IPS-20b (cell line): ENCODE measurements around the gene VPS33B.

ENCODE experiments used
- H3K27ac ChIP-seq: one replicate; pipeline ENCODE4 v1.5.1; 2013; ENCODE audit warnings: low read length
- H3K27me3 ChIP-seq: 2 replicates; pipeline ENCODE4 v1.6.1; 2013; ENCODE audit warnings: mild to moderate bottlenecking, low read length, inconsistent platforms; ENCODE audit not compliant: insufficient read depth
- H3K36me3 ChIP-seq: 2 replicates; pipeline ENCODE4 v1.6.1; 2013; ENCODE audit warnings: low read depth, mild to moderate bottlenecking, inconsistent platforms, low read length, moderate library complexity; ENCODE audit not compliant: insufficient read depth
- H3K4me1 ChIP-seq: 2 replicates; pipeline ENCODE4 v1.6.1; 2013; ENCODE audit warnings: mild to moderate bottlenecking, control low read depth, inconsistent platforms, low read length, moderate library complexity; ENCODE audit not compliant: insufficient read depth
- H3K4me3 ChIP-seq: 2 replicates; pipeline ENCODE4 v1.5.1; 2013; ENCODE audit warnings: mild to moderate bottlenecking, low read length, inconsistent platforms
- H3K9ac ChIP-seq: 2 replicates; pipeline ENCODE4 v1.6.1; 2013; ENCODE audit warnings: low read depth, mild to moderate bottlenecking, inconsistent platforms, low read length, moderate library complexity
- H3K9me3 ChIP-seq: 2 replicates; pipeline ENCODE4 v1.6.1; 2013; ENCODE audit warnings: mild to moderate bottlenecking, low read depth, low read length, inconsistent platforms; ENCODE audit not compliant: insufficient read depth

VPS33B gene

DNA sequence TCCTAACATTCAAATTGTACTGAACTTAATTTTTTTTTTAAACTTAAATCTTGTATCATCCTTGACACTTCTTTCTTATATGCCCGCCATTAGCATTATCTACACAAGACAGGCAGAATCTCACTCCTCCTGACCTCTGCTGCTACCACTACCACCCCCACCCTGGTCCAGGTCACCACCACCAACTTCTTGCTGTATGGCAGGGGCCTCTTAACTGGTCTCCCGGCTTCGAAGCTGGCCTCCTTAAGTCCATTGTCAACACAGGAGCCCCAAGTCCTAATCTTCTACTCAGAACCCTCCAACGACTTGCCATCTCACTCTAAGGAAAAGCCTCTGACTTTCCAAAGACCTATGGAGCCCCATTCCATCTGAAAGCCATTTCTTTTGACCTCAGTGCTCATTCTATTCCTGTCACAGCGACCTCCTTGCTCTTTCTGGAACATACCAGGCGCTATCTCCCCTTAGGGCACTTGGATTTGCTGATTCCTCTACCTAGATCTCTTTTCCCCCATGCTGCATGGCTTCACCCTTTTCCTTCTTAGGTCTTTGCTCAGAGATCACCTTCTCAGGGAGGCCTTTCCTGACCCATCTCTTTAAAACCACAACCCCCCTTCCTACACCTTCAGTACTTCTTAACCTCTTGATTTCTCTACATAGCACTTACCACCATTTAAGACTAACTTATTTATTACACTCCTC is 30.7 kb downstream of the VPS33B start:
- H3K9ac ChIP-seq: no peak overlapping the region
- H3K4me1 ChIP-seq: peaks cover 5% of the 10 kb centered on the region
- no peaks in the 10 kb centered on the region for H3K9me3 ChIP-seq
- no peaks in the 10 kb centered on the region for H3K36me3 ChIP-seq
- H3K27me3 ChIP-seq: no peaks in the 10 kb centered on the region
- H3K27ac ChIP-seq: no peak overlapping the region
- H3K4me3 ChIP-seq: no peak overlapping the region

DNA sequence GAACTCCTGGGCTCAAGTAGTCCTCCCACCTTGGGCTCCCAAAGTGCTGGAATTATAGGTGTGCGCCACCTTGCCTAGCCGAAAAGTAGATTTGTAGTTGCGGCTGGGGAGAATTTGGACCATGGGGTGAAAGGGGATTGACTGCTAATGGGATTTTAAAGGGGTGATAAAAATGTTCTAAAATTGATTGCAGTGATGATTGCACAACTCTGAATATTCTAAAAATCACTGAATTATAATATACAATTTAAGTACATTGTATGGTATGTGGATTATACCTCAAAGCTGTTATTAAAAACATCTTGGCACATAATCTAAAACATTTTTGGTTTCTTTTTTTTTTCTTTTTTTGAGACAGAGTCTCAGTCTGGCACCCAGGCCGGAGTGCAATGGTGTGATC is 31.9 kb downstream of the VPS33B start:
- H3K9ac ChIP-seq: no peak overlapping the region
- peaks cover 5% of the 10 kb centered on the region for H3K4me1 ChIP-seq
- no peaks in the 10 kb centered on the region for H3K36me3 ChIP-seq
- H3K27ac ChIP-seq: no peak overlapping the region
- H3K9me3 ChIP-seq: no peaks in the 10 kb centered on the region
- H3K27me3 ChIP-seq: no peaks in the 10 kb centered on the region
- no peak overlapping the region for H3K4me3 ChIP-seq

DNA sequence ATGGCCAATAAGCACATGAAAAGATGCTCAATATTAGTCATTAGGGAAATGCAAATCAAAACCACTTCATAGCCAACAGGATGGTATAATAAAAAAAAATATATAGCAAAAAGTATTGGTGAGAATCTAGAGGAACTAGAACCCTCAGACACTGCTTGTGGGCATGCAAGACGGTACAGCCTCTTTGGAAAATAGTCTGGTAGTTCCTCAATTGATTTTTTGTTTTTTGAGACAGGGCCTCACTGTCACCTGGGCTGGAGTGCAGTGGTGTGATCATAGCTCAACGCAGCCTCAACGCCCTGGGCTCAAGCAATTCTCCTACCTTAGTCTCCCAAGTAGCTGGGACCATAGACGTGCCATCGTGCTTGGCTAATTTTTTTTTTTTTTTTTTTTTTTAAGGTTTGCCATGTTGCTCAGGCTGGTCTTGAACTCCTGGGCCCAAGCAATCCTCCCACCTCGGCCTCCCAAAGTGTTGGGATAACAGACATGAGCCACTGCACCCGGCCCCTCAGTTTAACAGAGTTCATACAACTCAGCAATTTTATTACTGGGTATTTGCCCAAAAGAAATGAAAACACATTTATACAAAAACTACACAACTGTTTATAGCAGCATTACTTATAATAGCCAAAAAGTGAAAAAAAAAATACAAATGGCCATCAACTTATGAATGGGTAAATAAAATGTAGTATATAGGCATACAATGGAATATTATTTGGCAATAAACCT is 33.2 kb downstream of the VPS33B start:
- H3K36me3 ChIP-seq: peaks cover 6% of the 10 kb centered on the region
- no peaks in the 10 kb centered on the region for H3K27me3 ChIP-seq
- peaks cover 5% of the 10 kb centered on the region for H3K4me1 ChIP-seq
- H3K9me3 ChIP-seq: no peaks in the 10 kb centered on the region
- H3K27ac ChIP-seq: no peak overlapping the region
- H3K4me3 ChIP-seq: no peak overlapping the region
- H3K9ac ChIP-seq: no peak overlapping the region

DNA sequence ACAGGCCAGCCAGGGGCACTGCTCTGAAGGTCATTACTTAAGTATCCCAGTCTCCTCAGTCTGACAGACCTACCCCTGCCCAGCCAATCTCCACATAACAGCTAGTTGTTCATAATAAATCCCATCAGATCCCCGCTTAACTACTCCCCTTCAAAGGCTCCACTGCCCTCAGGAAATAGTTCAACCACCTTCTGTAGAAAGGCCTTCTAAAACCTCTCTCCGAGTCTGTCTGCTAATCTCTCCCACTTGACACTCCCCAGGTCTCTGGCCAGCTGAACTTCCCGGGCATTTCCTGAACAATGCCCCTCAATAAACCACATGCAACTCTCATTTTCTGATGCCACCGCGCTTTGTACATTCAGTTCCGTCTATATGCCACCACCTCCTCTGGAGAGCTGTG is 34.1 kb downstream of the VPS33B start:
- no peaks in the 10 kb centered on the region for H3K9me3 ChIP-seq
- no peaks in the 10 kb centered on the region for H3K27me3 ChIP-seq
- peaks cover 5% of the 10 kb centered on the region for H3K4me1 ChIP-seq
- H3K36me3 ChIP-seq: peaks cover 15% of the 10 kb centered on the region
- no peak overlapping the region for H3K9ac ChIP-seq
- no peak overlapping the region for H3K4me3 ChIP-seq
- no peak overlapping the region for H3K27ac ChIP-seq

DNA sequence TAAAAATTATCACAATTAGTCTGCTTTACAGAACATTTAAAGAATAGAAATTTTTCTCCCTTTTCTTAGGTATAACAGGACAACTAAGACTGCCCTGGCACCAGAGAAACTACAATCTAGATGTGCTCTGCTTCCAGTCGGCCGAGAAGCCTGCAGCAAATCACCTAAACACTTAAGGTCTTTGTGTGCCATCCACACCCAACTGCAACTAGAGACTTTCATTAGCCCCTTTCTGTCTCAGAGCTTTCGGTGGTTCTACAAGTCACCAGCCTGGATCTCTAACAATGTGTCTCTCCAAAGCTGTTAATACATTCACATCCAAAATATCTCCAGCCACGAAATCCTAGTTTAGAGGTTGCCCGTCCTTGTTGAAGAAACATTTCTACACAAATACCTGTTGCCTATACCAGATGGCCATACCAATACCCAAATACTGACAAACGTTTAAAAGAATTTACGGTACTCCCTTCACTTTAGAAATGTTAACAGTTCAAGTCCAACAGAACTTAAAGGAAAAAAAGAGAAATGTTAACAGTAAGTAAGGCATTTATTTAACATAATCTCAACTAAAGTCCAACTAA is 34.7 kb downstream of the VPS33B start:
- no peak overlapping the region for H3K27ac ChIP-seq
- peaks cover 2% of the 10 kb centered on the region; the same call in 1 of the 2 replicates for H3K4me1 ChIP-seq
- peaks cover 21% of the 10 kb centered on the region for H3K36me3 ChIP-seq
- H3K9me3 ChIP-seq: no peaks in the 10 kb centered on the region
- H3K27me3 ChIP-seq: no peaks in the 10 kb centered on the region
- H3K9ac ChIP-seq: no peak overlapping the region
- no peak overlapping the region for H3K4me3 ChIP-seq

DNA sequence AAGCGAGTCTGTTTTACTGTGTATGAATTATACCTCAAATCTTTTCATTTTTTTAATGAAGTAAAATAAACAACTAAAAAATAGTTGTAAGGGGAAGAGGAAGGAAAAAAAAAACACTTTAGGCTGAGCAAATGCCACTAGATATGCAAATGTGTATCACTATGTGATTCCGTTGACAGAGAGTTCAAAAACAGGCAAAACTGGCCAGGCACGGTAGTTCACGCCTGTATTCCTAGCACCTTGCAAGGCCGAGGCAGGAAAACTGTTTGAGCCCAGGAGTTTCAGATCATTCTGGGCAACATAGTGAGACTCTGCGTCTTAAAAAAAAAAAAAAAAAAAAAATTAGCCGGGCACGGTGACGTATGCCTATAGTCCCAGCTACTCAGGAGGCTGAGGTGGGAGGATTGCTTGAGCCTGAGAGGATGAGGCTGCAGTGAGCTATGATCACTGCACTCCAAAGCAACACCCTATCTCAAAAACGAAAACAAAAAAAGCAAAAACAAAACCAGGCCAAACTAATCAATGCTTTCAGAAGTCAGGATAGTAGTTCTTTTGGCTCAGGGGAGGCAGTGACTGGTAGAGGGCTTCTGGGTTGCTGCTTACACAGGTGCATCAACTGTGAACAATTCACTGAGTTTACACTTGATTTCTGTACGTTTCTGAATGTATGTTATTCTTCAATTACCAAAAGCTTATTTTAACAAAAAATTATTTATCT is 35.4 kb downstream of the VPS33B start:
- no peak overlapping the region for H3K9ac ChIP-seq
- peaks cover 28% of the 10 kb centered on the region for H3K36me3 ChIP-seq
- H3K9me3 ChIP-seq: no peaks in the 10 kb centered on the region
- no peak overlapping the region for H3K4me3 ChIP-seq
- no peak overlapping the region for H3K27ac ChIP-seq
- peaks cover 1% of the 10 kb centered on the region; the same call in 1 of the 2 replicates for H3K4me1 ChIP-seq
- H3K27me3 ChIP-seq: no peaks in the 10 kb centered on the region

DNA sequence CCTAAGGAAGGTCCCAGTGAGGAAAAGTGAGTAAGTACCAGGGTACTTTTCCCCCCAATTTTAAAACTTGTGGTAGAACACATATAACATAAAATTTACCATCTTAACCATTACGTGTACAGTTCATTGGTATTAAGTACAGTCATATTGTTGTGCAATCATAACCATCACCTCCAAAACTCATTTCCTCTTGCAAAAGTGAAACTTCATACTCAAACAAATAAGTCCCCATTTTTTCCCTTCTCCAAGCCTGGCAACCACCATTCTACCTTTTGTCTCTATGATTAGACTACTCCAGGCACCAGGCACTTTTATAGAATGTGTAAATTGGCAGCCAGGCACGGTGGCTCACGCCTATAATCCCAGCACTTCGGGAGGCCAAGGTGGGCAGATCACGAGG is 40.3 kb downstream of the VPS33B start:
- peaks cover 76% of the 10 kb centered on the region for H3K36me3 ChIP-seq
- no peaks in the 10 kb centered on the region for H3K4me1 ChIP-seq
- no peaks in the 10 kb centered on the region for H3K9me3 ChIP-seq
- no peaks in the 10 kb centered on the region for H3K27me3 ChIP-seq
- H3K9ac ChIP-seq: no peak overlapping the region
- H3K4me3 ChIP-seq: no peak overlapping the region
- H3K27ac ChIP-seq: no peak overlapping the region

DNA sequence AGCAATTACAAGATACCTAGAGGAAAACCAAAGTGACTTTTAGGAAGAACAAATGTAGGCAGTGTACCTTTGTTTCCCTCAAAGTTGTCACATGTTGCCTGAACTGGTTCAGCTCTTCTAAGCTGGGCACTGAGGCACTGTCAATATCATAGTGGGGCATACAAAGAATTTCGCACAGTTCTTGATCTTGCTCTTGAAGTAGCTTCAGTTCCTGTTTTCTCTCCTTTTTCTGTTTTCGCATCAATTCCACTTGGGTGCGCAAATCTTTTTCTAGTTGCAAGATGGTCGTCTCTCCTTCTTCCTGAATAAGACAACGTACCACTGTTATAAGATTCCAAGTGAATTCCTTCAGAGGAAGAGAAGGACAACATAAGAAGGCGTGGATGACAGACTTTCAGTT is 40.7 kb downstream of the VPS33B start:
- no peaks in the 10 kb centered on the region for H3K4me1 ChIP-seq
- no peak overlapping the region for H3K27ac ChIP-seq
- H3K36me3 ChIP-seq: peaks cover 80% of the 10 kb centered on the region

DNA sequence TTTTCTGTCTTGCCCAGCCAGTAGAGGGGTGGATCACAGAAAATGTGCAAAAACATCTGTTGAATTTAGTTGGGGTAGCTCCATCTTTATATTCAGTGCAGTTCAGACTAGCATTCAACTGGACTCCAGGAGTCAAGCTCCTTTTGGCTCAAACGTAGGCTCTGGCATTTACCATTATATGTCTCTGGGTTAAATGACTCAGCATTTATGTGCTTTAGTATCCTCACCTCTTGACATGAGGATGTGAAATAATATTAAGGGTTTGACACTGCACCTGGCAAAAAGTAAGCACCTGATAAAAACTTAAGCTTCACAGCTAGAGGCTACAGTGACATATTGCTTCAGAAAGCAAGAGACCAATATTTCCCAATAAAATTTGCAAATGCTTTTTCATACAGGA is 42.8 kb downstream of the VPS33B start:
- no peak overlapping the region for H3K27ac ChIP-seq
- no peak overlapping the region for H3K9ac ChIP-seq
- H3K4me3 ChIP-seq: no peak overlapping the region
- H3K4me1 ChIP-seq: no peaks in the 10 kb centered on the region
- no peaks in the 10 kb centered on the region for H3K9me3 ChIP-seq
- H3K36me3 ChIP-seq: peaks cover 99% of the 10 kb centered on the region
- H3K27me3 ChIP-seq: no peaks in the 10 kb centered on the region

More for the DNA sequence above, 40.7 kb downstream of the VPS33B start:
- H3K4me3 ChIP-seq: no peak overlapping the region
- no peaks in the 10 kb centered on the region for H3K27me3 ChIP-seq
- H3K9ac ChIP-seq: no peak overlapping the region
- H3K9me3 ChIP-seq: no peaks in the 10 kb centered on the region

DNA sequence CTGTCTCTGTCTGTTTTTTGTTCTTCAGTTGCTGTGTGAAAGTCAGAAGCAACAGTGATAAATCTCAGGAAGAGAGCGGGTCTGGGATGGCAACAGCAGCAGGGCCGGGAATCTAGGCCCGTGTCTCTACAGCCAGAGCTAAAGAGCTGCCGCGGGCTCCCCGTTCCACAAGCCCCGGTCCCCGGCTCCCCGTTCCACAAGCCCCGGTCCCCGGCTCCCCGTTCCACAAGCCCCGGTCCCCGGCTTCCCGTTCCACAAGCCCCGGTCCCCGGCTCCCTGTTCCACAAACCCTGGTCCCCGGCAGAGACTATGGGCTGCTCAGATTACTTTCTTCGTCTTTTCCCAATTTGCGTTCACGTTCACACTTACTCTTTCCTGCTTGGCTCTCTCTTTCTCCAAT is 48.2 kb downstream of the VPS33B start:
- no peaks in the 10 kb centered on the region for H3K9me3 ChIP-seq
- no peak overlapping the region for H3K27ac ChIP-seq
- H3K27me3 ChIP-seq: no peaks in the 10 kb centered on the region
- no peak overlapping the region for H3K4me3 ChIP-seq
- no peak overlapping the region for H3K9ac ChIP-seq
- peaks cover 91% of the 10 kb centered on the region for H3K36me3 ChIP-seq
- no peaks in the 10 kb centered on the region for H3K4me1 ChIP-seq

DNA sequence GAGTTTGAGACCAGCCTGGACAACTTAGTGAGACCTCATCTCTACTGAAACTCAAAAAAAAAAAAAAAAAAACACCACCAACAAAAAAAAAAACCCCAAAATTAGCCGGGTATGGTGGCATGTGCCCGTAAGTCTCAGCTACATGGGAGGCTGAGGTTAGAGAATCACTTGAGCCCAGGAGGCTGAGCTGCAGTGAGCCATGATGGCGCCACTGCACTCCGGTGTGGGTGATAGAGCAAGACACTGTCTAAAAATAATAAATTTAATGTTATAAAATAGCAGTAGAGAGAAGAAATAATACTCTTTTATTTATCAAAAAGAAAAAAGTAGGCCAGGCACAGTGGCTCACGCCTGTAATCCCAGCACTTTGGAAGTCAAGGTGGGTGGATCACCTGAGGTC is 50.3 kb downstream of the VPS33B start:
- Histone ChIP-seq H3K36me3 (peaks cover 92% of the 10 kb centered on the region), H3K9ac (no peak overlapping the region), H3K4me3 (no peak overlapping the region), H3K4me1 (no peaks in the 10 kb centered on the region), H3K9me3 (no peaks in the 10 kb centered on the region), H3K27ac (no peak overlapping the region), H3K27me3 (no peaks in the 10 kb centered on the region)
